HG03095 (cell line): ENCODE results near the gene KCNMA1.

ENCODE experiments used
- ATAC-seq: cut with Tn5 transposase; IDR thresholded peaks from one replicate; pipeline ENCODE4 v1.9.1; 2021; ENCODE audit warnings: moderate library complexity; ENCODE audit not compliant: unreplicated experiment

KCNMA1 gene

GRCh38 chr10:77109351-77109994, 528.1 kb downstream of the KCNMA1 start:
- no peak for ATAC-seq

- no peak for ATAC-seq
Observed at GRCh38 chr10:77106676-77107075, 530.9 kb downstream of the KCNMA1 start.

GRCh38 chr10:77105761-77106221, 531.8 kb downstream of the KCNMA1 start:
- no peak for ATAC-seq

GRCh38 chr10:77104459-77104980, 533.1 kb downstream of the KCNMA1 start:
- ATAC-seq: no peak

DNA sequence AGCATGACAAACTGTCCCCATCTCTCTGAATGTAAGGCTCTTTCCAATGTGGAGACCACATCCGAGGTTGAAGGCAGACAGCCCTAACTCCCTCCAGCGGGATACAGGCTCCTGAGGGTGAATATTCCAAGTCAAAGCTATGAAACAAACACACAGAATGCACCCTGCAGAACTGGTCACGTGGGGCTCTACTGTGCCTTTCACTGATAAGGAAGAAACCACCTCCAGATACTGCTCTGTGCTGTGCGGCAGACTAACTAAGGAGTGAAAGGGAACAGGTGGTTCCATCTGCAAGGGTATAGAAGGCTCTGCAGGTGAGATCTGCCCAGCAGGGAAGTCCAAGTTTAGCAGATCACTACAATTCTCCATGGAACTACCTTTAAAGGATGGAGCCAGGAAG, 534.4 kb downstream of the KCNMA1 start:
- ATAC-seq: no peak

DNA sequence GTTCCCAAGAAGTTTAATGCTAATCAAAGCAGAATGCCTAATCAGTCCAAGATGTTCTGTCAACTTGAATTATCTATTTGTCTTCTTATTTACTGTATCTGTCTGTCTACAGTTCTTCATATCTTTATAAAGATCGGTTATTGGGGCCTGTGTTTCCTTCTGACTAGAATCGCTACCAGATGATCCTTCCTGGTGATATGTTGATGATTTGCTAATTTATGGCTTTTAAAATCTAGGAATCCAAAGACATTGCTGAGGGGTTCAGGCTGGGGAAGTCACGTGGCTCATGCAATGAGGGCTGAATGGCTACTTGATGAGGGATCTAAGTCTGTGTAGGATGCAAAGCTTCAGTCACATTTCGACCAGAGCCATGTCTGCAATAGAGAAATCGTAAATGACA, 536.3 kb downstream of the KCNMA1 start:
- no peak for ATAC-seq

- ATAC-seq: no peak
Observed at GRCh38 chr10:77099136-77099535, 538.5 kb downstream of the KCNMA1 start.

GRCh38 chr10:77097625-77098024, 540.0 kb downstream of the KCNMA1 start:
- ATAC-seq: no peak

DNA sequence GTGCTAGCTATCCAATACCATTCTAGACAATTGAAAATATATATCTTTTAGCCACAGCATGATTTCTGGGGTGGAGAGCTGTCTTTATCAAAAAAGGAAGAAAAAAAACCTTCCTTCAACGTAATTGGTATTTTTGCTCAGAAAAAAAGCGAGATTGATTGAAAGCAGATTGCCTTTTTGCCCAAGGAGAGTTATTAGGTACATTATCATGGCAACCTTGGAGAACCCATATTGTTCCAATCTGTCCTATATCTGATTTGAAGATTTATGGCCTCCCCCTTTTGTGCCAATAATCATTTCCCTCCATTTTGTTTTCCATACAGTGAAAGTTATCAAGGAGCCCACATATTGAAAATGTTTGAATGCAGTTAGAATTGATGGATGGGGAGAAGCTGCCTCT, 544.5 kb downstream of the KCNMA1 start:
- ATAC-seq: no peak

DNA sequence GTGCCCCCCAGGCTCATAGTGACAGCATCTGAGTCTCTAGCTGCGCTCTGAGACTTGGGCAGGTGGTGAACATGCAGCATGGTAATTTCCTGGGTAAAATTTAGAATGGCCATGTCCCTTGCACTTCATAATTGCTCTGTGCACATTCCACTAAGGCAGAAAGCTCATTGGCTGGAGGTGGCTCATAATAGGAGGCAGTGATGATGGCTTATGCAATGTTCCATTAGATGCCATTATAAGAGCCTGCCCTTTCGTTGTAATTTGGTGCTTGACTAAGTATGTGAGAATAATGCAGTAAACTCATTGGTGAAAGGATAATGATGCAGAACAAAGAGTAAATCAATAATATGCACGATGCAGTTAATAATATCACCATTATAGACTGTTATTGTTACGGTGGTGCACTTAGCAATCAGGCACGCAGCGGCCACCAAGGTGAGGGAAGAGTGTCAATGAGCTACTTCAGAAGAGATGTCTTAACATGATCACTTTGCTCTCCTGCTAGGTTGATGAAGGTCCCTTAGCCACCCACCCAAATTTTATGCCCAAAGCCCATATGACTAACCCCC, 545.9 kb downstream of the KCNMA1 start:
- no peak for ATAC-seq

DNA sequence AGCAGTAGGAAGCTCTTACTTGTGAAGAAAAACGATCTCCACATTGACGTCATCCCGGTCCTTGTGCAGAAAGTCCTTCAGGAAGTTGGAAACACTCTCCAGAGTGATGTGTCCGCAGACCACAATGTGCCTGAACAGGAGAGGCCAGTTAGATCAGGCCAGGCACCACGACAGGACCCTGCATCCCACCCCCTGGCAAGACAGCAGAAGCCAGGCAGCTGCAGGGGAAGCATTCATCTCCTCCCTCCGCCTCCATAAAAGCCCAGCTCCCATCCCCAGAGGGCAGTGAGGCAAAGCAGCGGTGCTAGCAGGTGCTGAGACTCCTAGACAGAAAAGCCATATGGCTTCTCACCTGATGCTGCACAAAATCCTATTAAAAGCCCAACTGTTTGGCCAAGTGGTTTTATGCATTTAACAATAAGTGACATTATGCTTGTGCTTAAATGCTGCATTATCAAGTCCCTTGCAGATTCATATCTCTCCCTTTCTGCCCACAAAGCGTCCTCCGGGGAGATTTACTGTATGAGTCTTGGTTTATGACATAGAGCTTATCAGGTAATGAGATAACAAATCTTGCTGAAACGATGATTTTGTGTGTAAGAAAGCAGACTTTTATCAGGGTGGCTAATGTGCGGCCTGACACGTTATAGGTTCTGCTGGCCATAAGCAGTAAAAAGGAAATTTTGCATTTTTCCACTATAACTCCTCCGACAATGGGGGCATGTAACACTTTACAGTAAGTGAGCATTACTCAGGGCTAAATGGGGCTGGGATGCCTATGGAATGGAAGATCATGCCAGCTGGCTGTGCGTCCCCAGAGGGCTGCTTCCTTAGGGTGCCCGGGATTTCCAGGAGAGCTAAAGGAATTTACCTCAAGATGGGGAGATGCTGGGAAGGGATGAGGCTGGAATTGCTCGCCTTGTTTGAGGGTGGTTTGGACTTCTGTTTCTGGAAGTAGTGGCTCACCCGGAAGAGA, 546.9 kb downstream of the KCNMA1 start:
- no peak for ATAC-seq

DNA sequence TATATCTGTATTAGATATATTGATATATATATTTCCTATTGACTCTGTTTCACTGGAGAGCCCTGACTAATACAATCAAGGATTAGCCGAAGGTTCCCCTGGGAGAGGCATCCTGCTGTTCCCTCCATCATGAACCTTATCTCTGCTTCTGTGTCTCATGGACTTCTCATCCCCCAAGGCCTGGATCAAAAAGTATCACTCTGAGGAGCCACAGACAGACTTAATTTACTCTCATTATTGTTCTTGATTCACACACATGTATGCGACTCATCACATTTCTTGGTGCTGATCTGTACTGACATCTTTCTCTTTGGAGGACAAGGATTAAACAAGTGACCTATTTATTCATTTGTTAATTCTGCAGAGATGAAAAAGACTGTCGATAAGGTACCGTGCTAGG, 550.2 kb downstream of the KCNMA1 start:
- ATAC-seq: no peak

DNA sequence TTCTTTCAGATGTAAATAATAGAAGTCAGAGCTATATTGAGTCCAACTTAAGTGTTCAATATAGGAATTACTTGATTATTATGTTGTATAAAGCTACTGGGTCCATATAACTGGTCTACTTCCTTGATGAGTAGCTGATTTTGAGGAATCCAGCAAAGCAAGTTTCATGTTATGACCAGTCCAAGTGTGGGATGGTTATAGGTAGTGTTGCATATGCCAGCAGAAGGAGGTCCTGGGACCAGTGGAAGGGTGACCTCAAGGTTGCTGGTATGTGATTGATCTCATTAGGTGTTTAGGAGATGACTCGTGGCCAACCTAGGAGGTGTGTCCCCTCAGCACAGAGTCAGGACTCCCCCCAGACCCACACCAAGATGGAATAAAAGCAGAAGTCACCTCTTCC, 551.5 kb downstream of the KCNMA1 start:
- no peak for ATAC-seq

- no peak for ATAC-seq
Observed at GRCh38 chr10:77085344-77085743, 552.3 kb downstream of the KCNMA1 start.

DNA sequence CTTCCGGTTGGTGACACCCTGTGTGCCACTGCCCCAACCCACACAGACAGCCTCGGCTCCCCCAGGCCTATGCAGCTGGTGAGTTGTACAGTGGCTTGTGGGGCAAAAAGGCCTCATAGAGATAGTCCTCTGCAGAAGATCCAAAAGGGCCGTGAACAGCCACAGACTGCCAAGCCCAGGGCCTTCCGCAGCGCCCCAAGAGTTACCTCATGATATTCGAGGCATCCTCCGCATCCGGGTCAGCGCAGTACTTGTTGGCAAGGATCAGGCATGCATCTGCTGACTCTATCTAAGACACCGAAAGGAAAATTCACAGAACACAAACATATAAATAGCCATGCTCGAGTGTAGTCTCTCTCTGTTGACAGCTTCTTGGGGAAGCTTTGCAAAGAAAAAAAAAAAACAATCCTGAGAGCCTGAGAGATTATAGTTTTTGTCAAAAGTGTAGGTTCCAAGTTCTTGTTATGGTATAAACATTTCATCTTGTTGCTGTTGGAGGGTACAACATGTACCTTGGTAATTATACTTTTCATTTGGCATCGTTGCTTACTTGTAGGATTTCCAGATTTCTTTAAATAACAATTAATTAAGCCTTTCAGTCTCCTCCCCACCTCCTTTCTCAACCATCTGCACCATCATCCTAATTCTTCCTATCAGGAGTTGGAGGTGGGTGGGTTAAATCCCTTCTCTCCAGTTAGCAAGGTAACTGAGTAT, 553.0 kb downstream of the KCNMA1 start:
- no peak for ATAC-seq

- no peak for ATAC-seq
Observed at GRCh38 chr10:77082601-77083252, 554.9 kb downstream of the KCNMA1 start.

DNA sequence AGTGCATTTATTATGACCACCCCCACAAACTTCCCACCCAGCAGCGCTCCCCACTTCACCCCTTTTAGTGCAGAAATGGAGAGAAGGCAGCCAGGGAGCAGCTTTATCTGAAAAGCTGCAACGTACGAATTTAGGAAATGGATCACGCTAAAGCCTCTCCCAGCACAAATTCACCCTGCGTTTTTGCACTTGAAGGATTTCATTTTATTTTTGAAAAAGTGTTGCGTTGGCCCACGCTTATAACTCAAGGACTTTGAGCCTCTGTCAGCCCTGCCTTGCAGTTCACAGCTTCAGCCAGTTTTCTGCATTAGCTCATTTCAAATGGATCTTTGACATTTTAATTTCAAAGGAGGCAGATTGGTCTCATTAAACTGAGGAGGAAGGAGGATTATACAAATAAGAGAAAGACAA, 556.1 kb downstream of the KCNMA1 start:
- no peak for ATAC-seq

- no peak for ATAC-seq
Observed at GRCh38 chr10:77080361-77081027, 557.1 kb downstream of the KCNMA1 start.

- no peak for ATAC-seq
Observed at GRCh38 chr10:77079592-77080300, 557.9 kb downstream of the KCNMA1 start.
